ENCODE measurements around the gene AIF1L.

DNA sequence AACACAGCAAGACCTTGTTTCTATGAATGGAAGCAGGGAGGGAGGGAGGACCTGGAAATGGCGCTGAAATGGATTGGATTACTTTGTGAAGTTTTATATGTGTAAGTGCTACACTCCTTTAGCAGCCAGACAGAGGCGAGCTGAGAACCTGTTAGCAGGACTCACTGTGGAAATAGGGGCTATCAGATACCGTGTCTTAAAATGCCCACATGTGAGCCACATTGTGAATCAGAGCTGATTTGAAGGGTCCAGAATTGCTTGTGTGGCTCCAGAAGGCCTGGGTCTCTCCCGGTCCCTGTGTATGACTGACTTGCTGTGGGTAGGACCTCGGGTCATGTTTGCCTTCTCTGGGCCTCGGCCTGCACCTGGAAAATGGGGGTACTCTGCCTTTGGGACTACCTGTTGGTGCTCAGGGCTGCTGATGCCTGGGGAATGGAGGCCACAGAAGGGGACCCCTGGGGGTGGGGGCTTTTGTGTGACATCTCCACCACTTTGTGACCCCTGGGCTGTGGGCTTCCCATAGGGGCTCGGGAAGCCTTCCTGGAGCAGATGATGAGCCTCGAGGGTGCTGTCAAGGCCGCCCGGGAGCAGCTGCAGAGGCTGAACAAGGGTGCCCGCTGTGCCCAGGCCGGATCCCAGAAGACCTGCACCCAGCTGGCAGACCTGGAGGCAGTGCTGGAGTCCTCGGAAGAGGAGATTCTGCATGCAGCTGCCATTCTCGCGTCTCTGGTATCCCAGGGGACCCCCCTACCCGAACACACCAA lies 24.0 kb upstream of the AIF1L start:
- TF ChIP-seq POLR2A (IDR thresholded peaks at IDR 0.05; ENCODE audit: low read length): no peak
- TF ChIP-seq GATA1 (IDR thresholded peaks at IDR 0.05; ENCODE audit: low read depth, low read length): no peak
